ENCODE measurements around the gene CYTH1. TPM values are rescaled to one million over a fixed set of nuclear protein-coding genes. Genes with fewer than 3 reads are reported as not detected.

CYTH1 gene
- total RNA-seq, 1 donor from 2014 or later, result 25.0 TPM

GRCh38 chr17:78812855-78813254, 30.8 kb upstream of the CYTH1 start:
- Histone ChIP-seq H3K4me2 (ENCODE audit: low read length) (no peak overlapping the region), H3K79me2 (ENCODE audit: insufficient read depth, low read length) (peaks cover 12% of the 10 kb centered on the region), H3K9ac (ENCODE audit: low read length) (no peak overlapping the region), H3K4me1 (ENCODE audit: insufficient read depth, low read length) (no peaks in the 10 kb centered on the region), H3K36me3 (ENCODE audit: insufficient read depth, low read length) (peaks cover 76% of the 10 kb centered on the region), H3K4me3 (ENCODE audit: insufficient read depth, low read depth, low read length) (no peak overlapping the region), H3K27me3 (ENCODE audit: insufficient read depth, low read length) (no peaks in the 10 kb centered on the region), H3K27ac (ENCODE audit: low read depth, low read length) (no peak overlapping the region), H2AFZ (ENCODE audit: low read depth, low read length) (no peak overlapping the region), H4K20me1 (ENCODE audit: insufficient read depth, low read length) (peaks cover 19% of the 10 kb centered on the region), H3K9me3 (ENCODE audit: insufficient read depth, low read depth, low read length) (no peaks in the 10 kb centered on the region)
- no peak for TF ChIP-seq EZH2 (IDR thresholded peaks at IDR 0.05; ENCODE audit: insufficient read depth, low read length)
- no peak for TF ChIP-seq CTCF (IDR thresholded peaks at IDR 0.05; ENCODE audit: insufficient read depth, low read depth, low read length)
- H3K9me3 Mint-ChIP-seq (ENCODE audit: unreplicated experiment), result no peaks in the 10 kb centered on the region
- H3K4me3 Mint-ChIP-seq (ENCODE audit: unreplicated experiment), result no peak overlapping the region
- peaks cover 28% of the 10 kb centered on the region for H3K36me3 Mint-ChIP-seq (ENCODE audit: low read depth, unreplicated experiment)
- H3K27ac Mint-ChIP-seq (ENCODE audit: unreplicated experiment), result no peak overlapping the region
- H3K4me1 Mint-ChIP-seq (ENCODE audit: low read depth, unreplicated experiment), result no peaks in the 10 kb centered on the region
- FAIRE-seq, result no peak
- no peak for DNase-seq (ENCODE audit: low read depth)
- no peaks in the 10 kb centered on the region for H3K27me3 Mint-ChIP-seq (ENCODE audit: low read depth, unreplicated experiment)

- TF ChIP-seq EZH2 (IDR thresholded peaks at IDR 0.05; ENCODE audit: insufficient read depth, low read length) (no peak), CTCF (IDR thresholded peaks at IDR 0.05; ENCODE audit: insufficient read depth, low read depth, low read length) (no peak)
- Histone ChIP-seq H3K4me3 (ENCODE audit: insufficient read depth, low read depth, low read length) (no peak overlapping the region), H3K27me3 (ENCODE audit: insufficient read depth, low read length) (no peaks in the 10 kb centered on the region), H3K9ac (ENCODE audit: low read length) (no peak overlapping the region), H3K4me2 (ENCODE audit: low read length) (no peak overlapping the region), H4K20me1 (ENCODE audit: insufficient read depth, low read length) (peaks cover 35% of the 10 kb centered on the region), H3K27ac (ENCODE audit: low read depth, low read length) (no peak overlapping the region), H2AFZ (ENCODE audit: low read depth, low read length) (no peak overlapping the region), H3K9me3 (ENCODE audit: insufficient read depth, low read depth, low read length) (no peaks in the 10 kb centered on the region), H3K79me2 (ENCODE audit: insufficient read depth, low read length) (peaks cover 33% of the 10 kb centered on the region), H3K4me1 (ENCODE audit: insufficient read depth, low read length) (no peaks in the 10 kb centered on the region), H3K36me3 (ENCODE audit: insufficient read depth, low read length) (peaks cover 65% of the 10 kb centered on the region)
- Mint-ChIP-seq H3K9me3 (ENCODE audit: unreplicated experiment) (no peaks in the 10 kb centered on the region), H3K4me3 (ENCODE audit: unreplicated experiment) (no peak overlapping the region), H3K27ac (ENCODE audit: unreplicated experiment) (no peak overlapping the region), H3K36me3 (ENCODE audit: low read depth, unreplicated experiment) (peaks cover 24% of the 10 kb centered on the region), H3K4me1 (ENCODE audit: low read depth, unreplicated experiment) (peaks cover 1% of the 10 kb centered on the region), H3K27me3 (ENCODE audit: low read depth, unreplicated experiment) (no peaks in the 10 kb centered on the region)
- DNase-seq (ENCODE audit: low read depth) (no peak), FAIRE-seq (no peak)
These were observed 26.1 kb upstream of the CYTH1 start for GRCh38 chr17:78808163-78808562.

- Histone ChIP-seq H3K4me2 (ENCODE audit: low read length) (no peak overlapping the region), H2AFZ (ENCODE audit: low read depth, low read length) (no peak overlapping the region), H4K20me1 (ENCODE audit: insufficient read depth, low read length) (peaks cover 35% of the 10 kb centered on the region), H3K79me2 (ENCODE audit: insufficient read depth, low read length) (peaks cover 40% of the 10 kb centered on the region), H3K36me3 (ENCODE audit: insufficient read depth, low read length) (peaks cover 60% of the 10 kb centered on the region), H3K9me3 (ENCODE audit: insufficient read depth, low read depth, low read length) (no peaks in the 10 kb centered on the region), H3K27ac (ENCODE audit: low read depth, low read length) (no peak overlapping the region), H3K4me3 (ENCODE audit: insufficient read depth, low read depth, low read length) (no peak overlapping the region), H3K27me3 (ENCODE audit: insufficient read depth, low read length) (no peaks in the 10 kb centered on the region), H3K9ac (ENCODE audit: low read length) (no peak overlapping the region), H3K4me1 (ENCODE audit: insufficient read depth, low read length) (no peaks in the 10 kb centered on the region)
- Mint-ChIP-seq H3K9me3 (ENCODE audit: unreplicated experiment) (no peaks in the 10 kb centered on the region), H3K4me1 (ENCODE audit: low read depth, unreplicated experiment) (peaks cover 3% of the 10 kb centered on the region), H3K36me3 (ENCODE audit: low read depth, unreplicated experiment) (peaks cover 25% of the 10 kb centered on the region), H3K4me3 (ENCODE audit: unreplicated experiment) (no peak overlapping the region), H3K27ac (ENCODE audit: unreplicated experiment) (no peak overlapping the region), H3K27me3 (ENCODE audit: low read depth, unreplicated experiment) (no peaks in the 10 kb centered on the region)
- TF ChIP-seq CTCF (IDR thresholded peaks at IDR 0.05; ENCODE audit: insufficient read depth, low read depth, low read length), result no peak
- no peak for TF ChIP-seq EZH2 (IDR thresholded peaks at IDR 0.05; ENCODE audit: insufficient read depth, low read length)
- FAIRE-seq, result no peak
- DNase-seq (ENCODE audit: low read depth), result no peak
These were observed 24.4 kb upstream of the CYTH1 start for GRCh38 chr17:78806451-78806850.

All from astrocyte (in vitro differentiated cells and primary cell).